GM21723 (cell line): ENCODE measurements around the gene GPRIN1.
A peak's percentile ranks its signal among the peaks of the same experiment; 100 is the strongest.

Experiments used
- ATAC-seq: cut with Tn5 transposase; IDR thresholded peaks from one replicate; pipeline ENCODE4 v1.9.1; 2021; ENCODE audit warnings: mild to moderate bottlenecking, moderate library complexity; ENCODE audit not compliant: unreplicated experiment

Gene GPRIN1

DNA sequence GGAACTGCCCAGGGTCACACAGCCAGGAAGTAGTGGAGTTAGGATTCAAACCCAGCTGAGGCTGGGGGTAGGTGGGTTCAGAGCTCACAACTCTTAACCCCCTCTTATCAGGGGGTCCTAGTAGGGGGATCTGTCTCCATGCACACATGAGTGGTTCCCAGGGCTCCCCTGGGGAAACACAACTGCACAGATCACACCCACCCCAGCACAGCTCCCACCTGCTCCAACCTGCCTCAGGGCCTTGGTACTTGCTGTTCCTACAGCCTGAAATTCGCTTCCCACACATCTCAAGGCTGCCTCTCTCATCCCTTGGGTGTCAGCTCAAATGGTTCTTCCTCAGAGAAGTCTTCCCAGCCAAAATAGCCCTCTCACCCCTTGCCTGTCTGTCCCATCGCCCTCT lies 15.6 kb upstream of the GPRIN1 start:
- no peak for ATAC-seq

- no peak for ATAC-seq
Measured at GRCh38 chr5:176624938-176625337, 15.0 kb upstream of the GPRIN1 start.

DNA sequence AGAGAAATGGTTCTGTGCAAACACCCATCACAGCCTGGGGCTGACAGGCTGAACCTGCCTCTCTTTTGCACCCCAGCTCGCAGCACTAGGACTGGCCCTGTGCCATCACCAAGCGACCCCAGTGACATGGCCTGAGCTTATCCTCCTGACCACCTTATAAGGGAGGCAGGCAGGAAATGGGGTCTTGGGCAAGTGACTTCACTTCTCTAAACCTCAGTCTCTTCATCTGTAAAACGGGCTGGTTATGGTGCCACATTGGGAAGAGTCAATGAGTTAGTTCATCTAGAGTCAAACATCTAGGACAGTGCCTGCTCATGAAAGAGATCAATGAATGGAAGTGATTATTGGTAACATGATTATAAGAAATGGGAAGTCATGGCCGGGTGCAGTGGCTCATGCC lies 14.2 kb upstream of the GPRIN1 start:
- no peak for ATAC-seq

GRCh38 chr5:176621661-176622079 lies 11.7 kb upstream of the GPRIN1 start:
- no peak for ATAC-seq

GRCh38 chr5:176620333-176620981 lies 10.5 kb upstream of the GPRIN1 start:
- ATAC-seq: no peak

DNA sequence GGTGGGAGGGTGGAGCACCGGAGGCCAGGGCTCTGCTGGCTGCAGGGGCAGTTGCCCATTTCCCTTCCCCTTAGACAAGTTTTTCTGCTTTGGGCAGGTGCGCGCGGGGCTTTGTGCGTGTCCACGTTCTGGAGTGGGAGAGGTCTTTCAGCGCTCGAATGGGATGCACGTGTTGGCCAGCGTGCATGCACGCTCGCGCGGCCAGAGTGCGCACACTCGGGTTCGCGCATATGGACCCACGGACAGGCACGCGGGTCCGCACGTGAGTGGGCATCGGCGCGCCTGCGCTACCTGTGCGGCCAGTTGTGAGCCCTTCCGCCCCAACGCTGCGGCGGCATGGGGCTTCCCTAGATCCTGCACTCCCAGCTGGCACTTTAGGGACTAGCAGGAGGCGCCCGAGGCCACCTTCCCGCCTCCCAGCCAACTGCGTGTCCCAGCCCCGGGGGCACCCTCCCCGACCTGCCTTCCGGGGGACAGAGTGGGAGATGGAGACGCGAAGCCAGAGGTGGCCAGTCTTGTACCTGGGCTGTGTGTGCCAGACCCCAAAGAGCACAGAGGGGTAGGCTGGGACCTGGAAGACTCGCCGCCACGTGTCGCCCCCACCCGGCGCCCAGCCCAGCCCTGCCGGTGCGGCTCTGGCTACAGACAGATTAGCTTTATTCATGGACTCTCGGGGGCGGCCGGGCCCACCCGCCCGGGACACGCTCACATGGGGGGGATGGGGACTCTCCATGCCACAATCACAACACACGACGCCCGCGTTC lies 9.8 kb upstream of the GPRIN1 start:
- ATAC-seq: no peak

GRCh38 chr5:176619203-176619568 lies 9.2 kb upstream of the GPRIN1 start:
- peak; percentile 90 for ATAC-seq

DNA sequence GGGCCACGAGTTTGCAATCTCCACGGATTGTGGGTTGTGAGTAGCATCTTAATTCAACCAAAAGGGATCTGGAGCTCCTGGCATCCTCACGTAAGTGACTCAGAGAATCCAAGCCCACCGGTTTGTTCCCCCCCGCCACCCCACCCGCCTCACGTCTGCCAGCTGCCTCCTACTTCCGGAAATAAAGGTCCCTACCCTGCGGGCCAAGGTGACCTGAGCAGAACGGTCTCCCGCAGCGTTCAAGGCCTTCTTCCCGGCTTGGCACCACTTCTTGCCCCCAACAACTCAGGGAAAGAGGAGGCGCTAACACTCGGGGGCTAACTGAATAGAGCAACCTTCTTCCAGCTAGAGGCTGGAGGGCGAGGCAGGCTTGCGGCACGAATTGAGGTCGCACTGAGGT lies 8.8 kb upstream of the GPRIN1 start:
- ATAC-seq: no peak

- no peak for ATAC-seq
Measured at GRCh38 chr5:176616511-176616910, 6.6 kb upstream of the GPRIN1 start.

GRCh38 chr5:176614805-176615478 lies 5.0 kb upstream of the GPRIN1 start:
- ATAC-seq: no peak

- no peak for ATAC-seq
Measured at GRCh38 chr5:176612855-176613254, 2.9 kb upstream of the GPRIN1 start.

DNA sequence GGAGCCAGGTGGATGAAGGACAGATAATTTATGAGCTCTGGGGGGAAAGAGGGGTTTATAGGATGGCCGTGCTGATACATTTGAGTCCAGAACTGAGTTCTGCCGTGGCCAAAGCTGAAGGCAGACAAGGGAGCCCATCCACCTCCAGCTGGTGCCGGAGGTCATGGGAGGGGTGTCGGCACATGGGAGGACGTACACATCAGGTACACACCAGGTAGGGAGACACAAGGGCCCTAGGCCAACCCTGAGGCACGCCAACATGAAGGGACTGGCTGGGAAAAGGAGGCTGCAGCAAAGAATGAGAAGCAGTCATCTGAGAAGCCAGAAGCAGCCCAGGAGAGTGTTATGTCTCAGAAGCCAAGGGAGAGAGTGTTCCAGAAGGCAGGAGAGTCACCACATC lies 2.1 kb upstream of the GPRIN1 start:
- ATAC-seq: no peak

- ATAC-seq: no peak
Measured at GRCh38 chr5:176611435-176611834, 1.5 kb upstream of the GPRIN1 start.

GRCh38 chr5:176610435-176610773 lies 448 bp upstream of the GPRIN1 start:
- ATAC-seq: peak; percentile 11

DNA sequence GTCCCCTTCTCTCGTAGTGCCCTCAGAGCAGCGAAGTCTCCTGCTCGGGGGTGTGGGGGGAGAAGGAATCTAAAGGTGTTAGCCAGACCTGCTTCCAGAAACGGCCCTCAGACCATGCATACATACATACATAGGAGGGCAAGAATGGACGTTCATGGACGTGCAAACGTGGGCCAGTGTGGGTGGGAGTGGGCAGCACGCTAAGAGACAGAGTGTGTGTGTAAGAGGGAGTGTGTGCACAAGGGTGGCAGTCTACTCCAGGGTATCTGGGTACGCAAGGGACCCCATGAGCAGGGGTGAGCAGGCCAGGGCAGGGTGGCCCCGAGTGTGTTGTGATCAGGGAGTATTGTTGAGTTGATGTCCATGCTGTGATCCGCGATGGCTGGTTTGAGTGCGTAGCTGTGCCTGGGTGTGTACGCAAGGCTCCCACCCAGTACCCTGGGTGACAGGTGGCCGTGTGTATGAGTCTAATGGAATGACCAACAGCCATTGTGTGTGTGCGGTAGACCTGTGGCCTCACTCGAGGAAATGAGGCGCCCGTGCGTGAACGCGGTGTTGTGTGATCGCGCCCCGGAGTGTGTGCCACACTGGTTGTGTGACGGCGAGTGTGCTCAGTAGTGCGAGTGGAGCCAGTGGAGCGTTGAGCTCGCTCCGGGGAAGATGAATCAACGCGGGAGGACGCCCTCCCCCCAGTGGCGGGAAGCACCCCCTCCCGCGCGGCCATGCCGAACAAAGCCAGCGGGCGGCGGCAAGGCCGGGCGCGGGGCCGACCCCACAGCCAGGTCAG lies 826 bp downstream of the GPRIN1 start:
- peak; percentile 23 for ATAC-seq

DNA sequence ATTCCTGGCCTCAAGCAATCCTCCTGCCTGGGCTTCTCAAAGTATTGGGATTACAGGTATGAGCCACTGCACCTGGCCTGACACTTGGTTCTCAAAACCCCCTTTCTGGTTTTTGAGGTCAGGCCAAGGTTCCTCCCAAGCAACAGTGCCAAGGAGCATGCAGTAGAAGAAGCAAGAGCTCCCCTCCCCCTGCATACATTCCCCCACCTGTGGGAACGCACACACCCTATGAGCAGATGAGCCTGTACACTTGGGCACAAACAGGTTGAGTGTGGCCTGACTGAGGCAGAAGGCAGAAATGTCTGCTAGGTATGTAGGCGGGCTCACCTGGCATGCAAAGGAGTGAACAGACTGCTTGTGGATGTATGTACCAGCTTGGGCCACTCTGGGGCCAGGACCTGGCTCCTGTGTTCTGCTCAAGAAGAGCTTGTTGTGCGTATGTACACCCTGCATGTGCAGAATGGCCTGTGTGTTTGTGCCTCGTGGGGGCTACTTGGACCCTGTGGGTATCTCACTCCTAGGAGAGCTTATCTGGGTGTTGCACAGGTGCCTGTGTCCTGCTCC lies 1.7 kb downstream of the GPRIN1 start:
- no peak for ATAC-seq

GRCh38 chr5:176606875-176607274 lies 3.1 kb downstream of the GPRIN1 start:
- ATAC-seq: no peak

DNA sequence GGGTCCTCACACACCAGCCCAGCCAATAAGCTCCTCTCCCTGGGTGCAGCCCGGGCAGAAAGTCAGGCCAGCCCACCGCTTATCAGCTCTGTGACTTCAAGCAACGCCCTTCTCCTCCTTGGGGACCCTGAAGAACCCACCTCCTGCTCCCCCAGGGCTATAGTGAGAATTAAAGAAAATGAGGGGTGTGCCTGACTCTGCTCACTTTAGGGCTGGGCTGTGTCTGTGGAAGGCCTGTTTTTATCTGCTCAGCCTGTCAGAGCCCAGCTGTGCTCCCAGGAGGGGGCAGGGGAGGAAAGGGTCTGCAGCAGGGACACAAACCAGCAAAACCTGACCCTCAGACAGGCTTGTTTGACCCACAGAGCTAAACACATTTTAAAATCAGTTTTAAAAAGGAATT lies 3.9 kb downstream of the GPRIN1 start:
- ATAC-seq: no peak

- ATAC-seq: no peak
Measured at GRCh38 chr5:176603091-176603490, 6.9 kb downstream of the GPRIN1 start.

DNA sequence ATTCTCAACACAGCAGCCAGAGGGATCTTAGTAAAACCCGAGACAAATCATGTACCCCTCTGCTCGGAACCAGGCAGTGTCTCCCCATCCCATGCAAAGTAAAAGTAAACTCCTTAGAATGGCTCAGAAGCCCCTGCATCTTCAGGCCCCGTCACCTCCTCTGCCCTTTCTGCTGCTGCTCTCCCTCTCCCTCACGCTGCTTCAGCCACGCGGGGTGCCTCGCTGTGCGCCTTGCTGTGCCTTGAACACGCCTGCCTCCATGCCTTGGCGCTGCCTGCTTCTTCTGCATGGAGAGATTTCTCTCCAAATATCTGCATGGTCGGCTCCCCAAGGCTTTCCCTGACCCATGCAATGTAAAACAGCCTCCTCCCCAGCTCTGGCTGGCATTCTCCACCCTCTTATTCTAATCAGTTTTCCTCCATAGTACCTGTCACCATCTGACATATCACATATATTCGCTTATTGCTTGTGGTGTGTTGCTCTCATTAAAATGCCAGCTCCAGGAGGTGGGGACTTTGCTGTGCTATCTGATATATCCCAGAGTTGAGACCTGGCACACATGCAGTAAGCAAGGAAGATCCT lies 8.0 kb downstream of the GPRIN1 start:
- ATAC-seq: no peak
